GM12878 (cell line): ENCODE measurements around the gene PLCXD1. TPM values are rescaled to one million over a fixed set of nuclear protein-coding genes. Genes with fewer than 3 reads are reported as not detected.

ENCODE experiments used
- ATAC-seq: fragments of 200-7000 bp; cut with Tn5 transposase; 3 replicates; pipeline ENCODE4 v1.9.1; 2020; ENCODE audit warnings: mild to moderate bottlenecking, moderate library complexity
- BruUV-seq: library from RNA; stranded (reverse); fragments of 400-500 nt; replicated peaks from 2 replicates; lab custom pipeline; 2021; lab: Mats Ljungman, UMichigan
- CTCF ChIA-PET: fragments of 300-600 bp; sonication (Branson Sonifier 250); formaldehyde crosslinking; extraction: SDS; loops from one replicate; lab custom pipeline; 2021; ENCODE audit warnings: inconsistent platforms; lab: Yijun Ruan, JAX
- POLR2A ChIA-PET: fragments of 350-600 bp; formaldehyde crosslinking; extraction: SDS; loops from one replicate; lab custom pipeline; 2021; ENCODE audit warnings: inconsistent platforms; lab: Charles Lee
- RAD21 ChIA-PET: fragments of 300-600 bp; sonication (Branson Sonifier 250); formaldehyde crosslinking; loops from one replicate; lab custom pipeline; 2023; ENCODE audit warnings: antibody characterized with exemption; ENCODE audit not compliant: unreplicated experiment; lab: Charles Lee
- SMC1A ChIA-PET: fragments of 300-600 bp; sonication (Branson Sonifier 250); formaldehyde crosslinking; loops from one replicate; lab custom pipeline; 2023; ENCODE audit not compliant: unreplicated experiment, uncharacterized antibody; lab: Charles Lee
- DNase-seq: peaks from one replicate; pipeline ENCODE4 v3.0.0-alpha.2; 2011; ENCODE audit warnings: low read depth, low spot score
- FAIRE-seq: peaks from 3 replicates; lab custom pipeline; 2011; peaks lifted over from hg19 to GRCh38; lab: Jason Lieb, UNC
- H2AFZ ChIP-seq: 2 replicates; pipeline ENCODE4 v1.6.0; 2011; ENCODE audit warnings: low read depth, low read length, control low read depth; ENCODE audit not compliant: control insufficient read depth
- H3K27ac ChIP-seq: 2 replicates; pipeline ENCODE4 v1.5.1; 2011; ENCODE audit warnings: control low read depth; ENCODE audit not compliant: control insufficient read depth, insufficient read depth
- H3K27me3 ChIP-seq, 2 experiments: replicated peaks in 1 of 2; 2 replicates each; pipeline versions ENCODE4 v1.6.0 to v1.6.1; 2011; ENCODE audit warnings: low read length in 1 of 2; ENCODE audit not compliant: control insufficient read depth in 2 of 2, insufficient read depth in 2 of 2
- H3K36me3 ChIP-seq, 2 experiments: 2 replicates each; pipeline ENCODE4 v1.5.1; 2011; ENCODE audit warnings: low read length in 1 of 2; ENCODE audit not compliant: control insufficient read depth in 2 of 2, insufficient read depth in 2 of 2
- H3K4me1 ChIP-seq: 2 replicates; pipeline ENCODE4 v1.6.1; 2011; ENCODE audit warnings: mild to moderate bottlenecking, low read length, moderate library complexity, mixed read lengths; ENCODE audit not compliant: control insufficient read depth, insufficient read depth
- H3K4me2 ChIP-seq: 2 replicates; pipeline ENCODE4 v1.6.0; 2011; ENCODE audit warnings: control low read depth; ENCODE audit not compliant: control insufficient read depth, insufficient read depth
- H3K4me3 ChIP-seq: fragments of 200-600 bp; sonication (generic); 2 replicates; pipeline ENCODE4 v1.5.1; 2016
- H3K79me2 ChIP-seq: 2 replicates; pipeline ENCODE4 v1.6.0; 2011; ENCODE audit warnings: low read length; ENCODE audit not compliant: control insufficient read depth, insufficient read depth
- H3K9ac ChIP-seq: 2 replicates; pipeline ENCODE4 v1.8.0; 2011; ENCODE audit warnings: low read length, control low read depth, mixed read lengths; ENCODE audit not compliant: control insufficient read depth, insufficient read depth
- H3K9me3 ChIP-seq: replicated peaks from 3 replicates; pipeline ENCODE4 v1.5.1; 2011; ENCODE audit warnings: mild to moderate bottlenecking, low read length; ENCODE audit not compliant: control insufficient read depth, insufficient read depth
- H4K20me1 ChIP-seq: 2 replicates; pipeline ENCODE4 v1.6.0; 2011; ENCODE audit not compliant: control insufficient read depth, insufficient read depth
- EED ChIP-seq: sonication (generic); IDR thresholded peaks from 2 replicates; pipeline ENCODE4 v1.6.1; 2016; ENCODE audit warnings: antibody characterized with exemption, low read depth
- HDAC2 ChIP-seq: fragments of 200-600 bp; sonication (generic); IDR thresholded peaks from 2 replicates; pipeline ENCODE4 v1.6.1; 2017
- MAX ChIP-seq: IDR thresholded peaks from 2 replicates; pipeline ENCODE4 v1.6.1; 2012; ENCODE audit warnings: low read depth, low read length, improper control_type of control experiment
- MTA2 ChIP-seq: fragments of 450-650 bp; IDR thresholded peaks from 2 replicates; pipeline ENCODE4 v1.6.1; 2016; ENCODE audit warnings: low read depth, mild to moderate bottlenecking, moderate library complexity
- MYC ChIP-seq: IDR thresholded peaks from 2 replicates; pipeline ENCODE4 v1.6.1; 2011; ENCODE audit warnings: mild to moderate bottlenecking, low read length, moderate library complexity, inconsistent platforms; ENCODE audit not compliant: insufficient read depth, insufficient replicate concordance, insufficient read length, severe bottlenecking
- PRDM15 ChIP-seq: fragments of 450-650 bp; formaldehyde crosslinking; IDR thresholded peaks from 2 replicates; pipeline ENCODE4 v1.4.0; 2020; ENCODE audit warnings: mild to moderate bottlenecking, moderate library complexity
- ZNF274 ChIP-seq: IDR thresholded peaks from one replicate; pipeline ENCODE4 v1.8.0; 2011; ENCODE audit not compliant: insufficient read length, insufficient read depth
- ZNF592 ChIP-seq: fragments of 450-650 bp; IDR thresholded peaks from 2 replicates; pipeline ENCODE4 v1.6.1; 2017; ENCODE audit warnings: mild to moderate bottlenecking, moderate library complexity
- WGBS: methylation state at CpG from one replicate; pipeline ENCODE4 v1.1.6; 2016; ENCODE audit warnings: low lambda C conversion rate; ENCODE audit not compliant: insufficient replicate concordance, insufficient coverage; ENCODE audit errors: missing lambda C conversion rate; 5-methylcytosine and 5-hydroxymethylcytosine counted together
- in situ Hi-C: fragments of 300-500 bp; cut with MboI; formaldehyde crosslinking; loops from 9 replicates; pipeline ENCODE4 v1.14.3; 2018; ENCODE audit warnings: mixed read lengths
- intact Hi-C: fragments of 100-400 bp; cut with micrococcal nuclease; formaldehyde crosslinking; loops from one replicate; pipeline ENCODE4 v1.14.2; 2022; ENCODE audit not compliant: unreplicated experiment
- polyA plus RNA-seq, 11 experiments: library from polyadenylated mRNA; depleted of rRNA in 4 of 11; unstranded in 6 of 11; stranded (reverse) in 5 of 11; fragments of >200 nt; fragmentation: Nextera tagmentation in 4 of 11; fragmentation: Illumina TruSeq in 1 of 11; extraction: Ambion mirVana in 4 of 11; extraction: Trizol in 1 of 11; gene quantifications; 1 replicate in 1 of 11; 2 replicates in 10 of 11; pipeline versions ENCODE4 v1.2.1 to v1.2.3, GENCODE V29; 2011 to 2016; ENCODE audit warnings: inconsistent platforms in 2 of 11, missing spikeins in 2 of 11, low read depth in 1 of 11
- total RNA-seq, 4 experiments: library from RNA; depleted of rRNA in 3 of 4; stranded (reverse); fragments of >200 nt in 3 of 4; fragmentation: Illumina TruSeq in 1 of 4; extraction: Trizol in 1 of 4; gene quantifications; 2 replicates each; pipeline versions ENCODE4 v1.2.1 to v1.2.3, GENCODE V29; 2013 to 2021

PLCXD1 gene
- total and polyA plus RNA-seq, 10 of the 15 experiments (the other 5 are each of a cell fraction or from before 2014, with no cell fraction given) = 2.4 to 49.7 (median 18.0) TPM

- Histone ChIP-seq H3K9me3 (peaks cover 4% of the 10 kb centered on the region; the same call in 2 of the 3 replicates), H2AFZ (no peak overlapping the region), H4K20me1 (no peaks in the 10 kb centered on the region), H3K4me1 (no peaks in the 10 kb centered on the region), H3K27me3 (no peaks in the 10 kb centered on the region), H3K4me2 (no peak overlapping the region), H3K36me3 (no peaks in the 10 kb centered on the region), H3K79me2 (no peaks in the 10 kb centered on the region), H3K4me3 (no peak overlapping the region), H3K27ac (no peak overlapping the region), H3K9ac (no peak overlapping the region)
- intact Hi-C loops (no loop called here), in situ Hi-C loops (no loop called here)
- 92% methylated on average over 10 of the region's 24 CpGs for WGBS
- TF ChIP-seq MAX (no peak), PRDM15 (CRISPR knock-in tag) (no peak), EED (no peak), MYC (no peak), HDAC2 (no peak), ZNF592 (no peak), MTA2 (no peak), ZNF274 (no peak)
- SMC1A ChIA-PET = no interaction called here
- POLR2A ChIA-PET = no interaction called here
- no TSS peak for BruUV-seq
- CTCF ChIA-PET = no interaction called here
- RAD21 ChIA-PET = no interaction called here
- ATAC-seq = no peak
- DNase-seq = no peak
- FAIRE-seq = no peak
Observed at GRCh38 chrX:340121-340520, 58.9 kb downstream of the PLCXD1 start.
